PC-3 (cell line): ENCODE measurements around the gene ERVK3-1.

Source experiments
- EZH2 ChIP-seq: fragments of 300-600 bp; sonication (generic); IDR thresholded peaks from one replicate; pipeline ENCODE4 v1.6.1; 2017; ENCODE audit warnings: antibody characterized with exemption, mild to moderate bottlenecking, low read length; ENCODE audit not compliant: unreplicated experiment
- TF ChIP-seq, protein P1 (sequence below): fragments of 300-600 bp; sonication (generic); conservative IDR thresholded peaks from 2 replicates; pipeline ENCODE4 v1.5.1; 2017; ENCODE audit warnings: antibody characterized with exemption, low read depth, mild to moderate bottlenecking, low read length

DNA sequence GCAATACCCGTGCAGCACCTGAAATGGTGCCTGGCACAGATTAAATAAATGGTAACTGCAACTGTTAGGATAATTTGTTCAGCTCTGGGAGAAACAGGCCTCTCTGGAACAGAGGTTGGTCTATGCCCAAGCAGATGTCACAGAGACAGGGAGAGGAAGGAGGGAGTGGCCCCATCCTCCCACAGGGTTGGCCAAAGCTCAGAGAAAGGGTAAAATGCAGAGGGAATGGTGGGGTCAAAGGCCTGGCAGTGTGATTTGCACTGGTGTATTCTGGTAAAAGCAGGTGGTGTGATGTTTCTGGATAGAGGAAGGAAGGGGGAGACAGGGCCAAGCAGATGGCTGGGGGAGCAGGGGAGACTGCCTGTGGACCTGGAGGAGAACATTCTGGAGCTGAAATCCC is 31.0 kb downstream of the ERVK3-1 start:
- TF ChIP-seq, protein P1, sequence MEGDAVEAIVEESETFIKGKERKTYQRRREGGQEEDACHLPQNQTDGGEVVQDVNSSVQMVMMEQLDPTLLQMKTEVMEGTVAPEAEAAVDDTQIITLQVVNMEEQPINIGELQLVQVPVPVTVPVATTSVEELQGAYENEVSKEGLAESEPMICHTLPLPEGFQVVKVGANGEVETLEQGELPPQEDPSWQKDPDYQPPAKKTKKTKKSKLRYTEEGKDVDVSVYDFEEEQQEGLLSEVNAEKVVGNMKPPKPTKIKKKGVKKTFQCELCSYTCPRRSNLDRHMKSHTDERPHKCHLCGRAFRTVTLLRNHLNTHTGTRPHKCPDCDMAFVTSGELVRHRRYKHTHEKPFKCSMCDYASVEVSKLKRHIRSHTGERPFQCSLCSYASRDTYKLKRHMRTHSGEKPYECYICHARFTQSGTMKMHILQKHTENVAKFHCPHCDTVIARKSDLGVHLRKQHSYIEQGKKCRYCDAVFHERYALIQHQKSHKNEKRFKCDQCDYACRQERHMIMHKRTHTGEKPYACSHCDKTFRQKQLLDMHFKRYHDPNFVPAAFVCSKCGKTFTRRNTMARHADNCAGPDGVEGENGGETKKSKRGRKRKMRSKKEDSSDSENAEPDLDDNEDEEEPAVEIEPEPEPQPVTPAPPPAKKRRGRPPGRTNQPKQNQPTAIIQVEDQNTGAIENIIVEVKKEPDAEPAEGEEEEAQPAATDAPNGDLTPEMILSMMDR = no peak
- no peak for TF ChIP-seq EZH2
